ENCODE results near the gene USP30. TPM values are rescaled to one million over a fixed set of nuclear protein-coding genes. Genes with fewer than 3 reads are reported as not detected.

USP30 gene
- polyA plus RNA-seq, 1 donor: 14.4 TPM

- no peak for DNase-seq
Measured at GRCh38 chr12:109130297-109131153, 78.1 kb downstream of the USP30 start.

DNA sequence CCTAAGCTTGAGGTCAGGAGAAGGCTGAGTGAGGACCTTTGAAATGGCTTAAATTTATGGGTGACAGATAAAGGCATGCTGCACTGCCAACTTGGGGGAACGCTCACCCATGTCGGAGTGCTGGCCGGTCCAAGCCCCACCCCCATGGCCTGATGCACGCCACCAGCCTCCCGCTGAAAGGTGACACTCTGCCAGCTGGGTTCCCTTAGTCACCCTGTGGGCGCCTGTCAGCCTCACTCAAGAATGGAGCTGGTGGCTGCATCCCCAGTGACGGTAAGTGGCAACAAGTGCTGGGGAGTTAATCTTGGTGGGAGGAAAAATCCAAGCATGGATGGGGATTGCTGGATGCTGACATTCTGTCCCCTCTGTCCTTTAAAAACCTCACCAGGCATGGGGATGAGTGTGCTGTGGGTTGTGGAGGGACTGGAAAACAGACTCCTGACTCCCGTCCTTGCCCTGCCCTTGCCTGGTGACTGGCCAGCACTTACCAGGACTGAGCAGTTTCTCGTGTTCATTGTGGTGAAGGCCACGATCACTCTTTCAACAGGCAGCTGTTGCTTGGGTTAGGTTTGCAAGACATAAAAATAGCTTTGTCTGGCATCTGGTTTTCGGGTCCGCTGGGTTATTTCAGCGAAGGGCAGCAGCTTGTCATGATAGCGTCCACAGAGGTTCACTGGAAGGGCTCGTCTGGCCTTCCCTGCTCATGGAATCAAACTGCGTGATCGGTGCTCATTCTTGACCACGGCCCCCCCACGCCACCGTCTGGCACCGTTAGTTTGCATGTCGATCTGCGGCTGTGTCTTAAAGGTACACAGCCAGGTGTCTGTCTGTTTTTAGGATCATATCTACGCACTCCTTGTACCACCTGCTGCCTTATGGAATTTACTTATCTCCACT, 79.0 kb downstream of the USP30 start:
- DNase-seq: no peak

GRCh38 chr12:109134186-109134917, 82.0 kb downstream of the USP30 start:
- no peak for DNase-seq

- DNase-seq: no peak
Measured at GRCh38 chr12:109137055-109137454, 84.7 kb downstream of the USP30 start.

Other genes starting within 250 kb of the USP30 start
- 22.4 TPM for gene SSH1, start 195.0 kb upstream of the USP30 start, polyA plus RNA-seq (ENCODE audit: insufficient read length)
- gene DAO, start 172.5 kb upstream of the USP30 start, polyA plus RNA-seq (ENCODE audit: insufficient read length): not detected
- gene SVOP, start 31.5 kb upstream of the USP30 start, polyA plus RNA-seq (ENCODE audit: insufficient read length): 0.31 TPM
- 24.3 TPM for gene ALKBH2, start 40.9 kb downstream of the USP30 start, polyA plus RNA-seq (ENCODE audit: insufficient read length)
- gene UNG, start 45.0 kb downstream of the USP30 start, polyA plus RNA-seq (ENCODE audit: insufficient read length): 27.0 TPM
- 13.6 TPM for gene ACACB, start 64.0 kb downstream of the USP30 start, polyA plus RNA-seq (ENCODE audit: insufficient read length)

All from hindlimb muscle (tissue), 1 donor.